T-helper 2 cell treated with Interferon-gamma antibody and Interleukin-4, amounts not matched to agents 100 ng/mL and 5 ng/mL, for 36 hours (primary cell): ENCODE data around the gene TTC16. TPM values are rescaled to one million over a fixed set of nuclear protein-coding genes. Genes with fewer than 3 reads are reported as not detected.

Experiments used
- intact Hi-C: fragments of 100-400 bp; cut with micrococcal nuclease; formaldehyde crosslinking; loops from one replicate; pipeline ENCODE4 v1.15.1; 2023
- total RNA-seq: library from RNA; stranded (reverse); gene quantifications from 2 replicates; pipeline ENCODE4 v1.2.3, GENCODE V29; 2022

TTC16 gene
- total RNA-seq, 1 donor from 2014 or later: 0.27 TPM

DNA sequence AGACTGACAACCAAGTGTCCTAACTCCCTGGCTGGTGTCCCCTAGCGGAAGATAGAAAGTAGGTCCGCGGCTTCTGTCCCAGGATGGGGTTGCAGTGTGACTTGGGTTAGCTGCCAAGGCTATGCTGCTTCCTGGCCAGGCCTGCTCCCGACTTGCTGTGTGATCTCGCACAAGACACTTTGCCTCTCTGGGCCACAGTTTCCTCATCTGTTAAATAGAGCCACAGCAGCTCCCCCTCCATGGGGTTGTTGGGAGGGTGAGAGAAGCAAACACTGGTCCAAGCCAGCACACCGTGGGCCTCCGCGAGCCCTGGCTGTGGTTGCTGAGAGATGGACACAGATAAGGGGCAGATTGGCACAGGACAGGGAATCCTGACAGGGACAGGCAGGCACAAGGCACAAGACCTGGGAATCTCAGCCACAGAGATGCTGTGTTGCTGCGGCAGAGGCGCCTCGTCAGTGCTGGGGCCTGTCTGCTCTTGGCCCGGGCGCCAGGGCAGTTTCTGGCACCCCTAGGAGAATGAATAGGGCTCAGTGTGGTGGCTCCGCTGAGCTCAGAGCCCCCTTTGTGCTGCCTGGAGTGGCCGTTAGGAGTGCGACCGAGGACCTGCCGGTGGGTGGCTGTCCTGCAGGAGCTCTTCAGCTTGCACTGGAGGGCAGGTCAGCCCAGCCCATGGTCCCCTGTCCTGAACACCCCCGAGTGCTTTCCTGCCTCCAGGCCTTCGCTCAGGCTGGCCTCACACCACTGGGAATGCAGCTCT is 64.4 kb downstream of the TTC16 start:
- intact Hi-C loops: loop anchor here (5.0 kb wide), 1 partner anchor 247 kb away; no protein-coding TSS in a partner anchor

- intact Hi-C loops: loop anchor here (5.0 kb wide), 1 partner anchor 246 kb away; no protein-coding TSS in a partner anchor
Observed at GRCh38 chr9:127780909-127781308, 65.0 kb downstream of the TTC16 start.

Other genes with a start within 250 kb of the TTC16 start
- 23.1 and 23.9 TPM in 2 replicates for gene STXBP1, start 103.8 kb upstream of the TTC16 start, total RNA-seq
- not detected in 2 replicates for gene CFAP157, start 9.1 kb upstream of the TTC16 start, total RNA-seq
- 9.2 and 9.3 TPM in 2 replicates for gene PTRH1, start 416 bp upstream of the TTC16 start, total RNA-seq
- 23.4 and 24.7 TPM in 2 replicates for gene TOR2A, start 19.2 kb downstream of the TTC16 start, total RNA-seq
- 57.6 and 58.4 TPM in 2 replicates for gene SH2D3C, start 62.6 kb downstream of the TTC16 start, total RNA-seq
- gene CDK9, start 70.0 kb downstream of the TTC16 start, total RNA-seq: 102 and 104 TPM in 2 replicates
- 91.1 and 97.5 TPM in 2 replicates for gene FPGS, start 86.8 kb downstream of the TTC16 start, total RNA-seq
- gene ENG, start 138.6 kb downstream of the TTC16 start, total RNA-seq: 21.4 and 23.0 TPM in 2 replicates
- gene AK1, start 161.6 kb downstream of the TTC16 start, total RNA-seq: 44.5 and 46.5 TPM in 2 replicates
- 91.4 and 96.1 TPM in 2 replicates for gene ST6GALNAC6, start 183.5 kb downstream of the TTC16 start, total RNA-seq
- gene ST6GALNAC4, start 201.0 kb downstream of the TTC16 start, total RNA-seq: 23.2 and 23.8 TPM in 2 replicates
- gene PIP5KL1, start 214.7 kb downstream of the TTC16 start, total RNA-seq: 1.7 and 2.7 TPM in 2 replicates
- 66.5 and 68.6 TPM in 2 replicates for gene DPM2, start 221.8 kb downstream of the TTC16 start, total RNA-seq